WTC11 (cell line): ENCODE results near the gene MGST3. TPM values are rescaled to one million over a fixed set of nuclear protein-coding genes. Genes with fewer than 3 reads are reported as not detected.
"Not testable (repeated sequence)": the region's sequence is repeated elsewhere in the genome, so short reads cannot be mapped to it uniquely, and the experiment has no call there.

Experiments
- ATAC-seq: fragments of 200-7000 bp; cut with Tn5 transposase; 2 replicates; pipeline ENCODE4 v1.10.0; 2021; ENCODE audit warnings: mild to moderate bottlenecking, moderate library complexity
- CTCF ChIA-PET: fragments of 300-600 bp; sonication (Branson Sonifier 250); formaldehyde crosslinking; loops from one replicate; lab custom pipeline; 2021; ENCODE audit warnings: antibody characterized with exemption; lab: Charles Lee
- POLR2A ChIA-PET: fragments of 350-600 bp; sonication (Branson Sonifier 250); formaldehyde crosslinking; loops from one replicate; lab custom pipeline; 2021; ENCODE audit warnings: antibody characterized with exemption; lab: Charles Lee
- DNase-seq: peaks from one replicate; pipeline ENCODE4 v3.0.0; 2021; ENCODE audit warnings: low spot score
- H3K27ac Mint-ChIP-seq: 2 replicates; pipeline ENCODE4 v1.8.0; 2021; ENCODE audit warnings: mixed read lengths
- H3K27me3 Mint-ChIP-seq: 2 replicates; pipeline ENCODE4 v1.8.0; 2021; ENCODE audit warnings: low read depth, mild to moderate bottlenecking, moderate library complexity, mixed read lengths
- H3K36me3 Mint-ChIP-seq: 2 replicates; pipeline ENCODE4 v1.8.0; 2021; ENCODE audit warnings: mixed read lengths
- H3K4me1 Mint-ChIP-seq: 2 replicates; pipeline ENCODE4 v1.8.0; 2022; ENCODE audit warnings: mixed read lengths
- H3K4me3 Mint-ChIP-seq: 2 replicates; pipeline ENCODE4 v1.8.0; 2021; ENCODE audit warnings: mild to moderate bottlenecking, moderate library complexity, mixed read lengths
- H3K9me3 Mint-ChIP-seq: 2 replicates; pipeline ENCODE4 v1.8.0; 2021; ENCODE audit warnings: mixed read lengths
- EMX1 ChIP-seq: fragments of 250-450 bp; sonication (Bioruptor Pico); IDR thresholded peaks from 2 replicates; pipeline ENCODE4 v1.8.0; 2021; ENCODE audit warnings: mild to moderate bottlenecking
- ESRRA ChIP-seq: sonication (generic); formaldehyde crosslinking; IDR thresholded peaks from 2 replicates; pipeline ENCODE4 v1.8.1; 2022; ENCODE audit warnings: mild to moderate bottlenecking, missing genetic modification reagents, borderline replicate concordance
- JAZF1 ChIP-seq: fragments of 250-450 bp; sonication (Bioruptor Pico); IDR thresholded peaks from 2 replicates; pipeline ENCODE4 v1.9.0; 2021; ENCODE audit warnings: moderate library complexity, mild to moderate bottlenecking, inconsistent platforms
- NFYB ChIP-seq: sonication (generic); formaldehyde crosslinking; conservative IDR thresholded peaks from 2 replicates; pipeline ENCODE4 v1.8.0; 2022; ENCODE audit warnings: low read depth, missing genetic modification reagents
- SMAD3 ChIP-seq: sonication (generic); formaldehyde crosslinking; IDR thresholded peaks from 2 replicates; pipeline ENCODE4 v1.8.0; 2022; ENCODE audit warnings: missing genetic modification reagents, mild to moderate bottlenecking, borderline replicate concordance
- ZNF138 ChIP-seq: sonication (generic); formaldehyde crosslinking; conservative IDR thresholded peaks from 2 replicates; pipeline ENCODE4 v1.8.1; 2022; ENCODE audit warnings: mild to moderate bottlenecking, moderate library complexity, missing genetic modification reagents
- ZNF263 ChIP-seq: sonication (generic); formaldehyde crosslinking; IDR thresholded peaks from 2 replicates; pipeline ENCODE4 v1.8.1; 2022; ENCODE audit warnings: low read depth, mild to moderate bottlenecking, moderate library complexity, missing genetic modification reagents
- ZNF671 ChIP-seq: fragments of 250-450 bp; sonication (Bioruptor Pico); IDR thresholded peaks from 2 replicates; pipeline ENCODE4 v1.8.0; 2021; ENCODE audit warnings: mild to moderate bottlenecking
- total RNA-seq: library from RNA; stranded (reverse); gene quantifications from 3 replicates; pipeline ENCODE4 v1.2.3, GENCODE V29; 2021
- TF ChIP-seq, protein P1 (sequence below): fragments of 250-450 bp; sonication (Bioruptor Pico); IDR thresholded peaks from 2 replicates; pipeline ENCODE4 v1.9.0; 2021; ENCODE audit warnings: mild to moderate bottlenecking
- TF ChIP-seq, protein P2 (sequence below): fragments of 250-450 bp; sonication (Bioruptor Pico); IDR thresholded peaks from 2 replicates; pipeline ENCODE4 v1.9.0; 2021; ENCODE audit warnings: mild to moderate bottlenecking
- TF ChIP-seq, protein P3 (sequence below): sonication (generic); formaldehyde crosslinking; IDR thresholded peaks from 2 replicates; pipeline ENCODE4 v1.8.1; 2022; ENCODE audit warnings: low read depth, mild to moderate bottlenecking, moderate library complexity, missing genetic modification reagents, borderline replicate concordance
- TF ChIP-seq, protein P4 (sequence below): sonication (generic); formaldehyde crosslinking; IDR thresholded peaks from 2 replicates; pipeline ENCODE4 v1.8.0; 2022; ENCODE audit warnings: missing genetic modification reagents
- TF ChIP-seq, protein P5 (sequence below): fragments of 250-450 bp; sonication (Bioruptor Pico); IDR thresholded peaks from 2 replicates; pipeline ENCODE4 v1.9.0; 2021; ENCODE audit warnings: moderate library complexity, mild to moderate bottlenecking, inconsistent platforms, borderline replicate concordance
- TF ChIP-seq, protein P6 (sequence below): sonication (generic); formaldehyde crosslinking; IDR thresholded peaks from 2 replicates; pipeline ENCODE4 v1.8.1; 2023; ENCODE audit warnings: mild to moderate bottlenecking, missing genetic modification reagents

The MGST3 gene
- total RNA-seq, 1 experiment from 2014 or later, result 137 TPM

DNA sequence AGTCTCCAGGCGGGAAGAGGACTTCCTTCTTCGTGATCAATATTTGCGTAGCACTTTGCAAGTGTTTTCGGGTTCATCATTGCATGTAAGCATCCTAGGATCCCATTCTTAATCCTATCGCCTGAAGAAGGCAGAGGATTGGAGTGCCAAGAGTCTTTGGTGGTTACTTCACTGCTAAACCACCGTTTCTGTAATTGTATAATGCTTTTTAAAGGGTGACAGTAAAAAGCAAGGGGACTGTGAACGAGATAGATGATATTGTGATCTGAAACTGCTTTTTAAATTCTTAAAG, 67.7 kb downstream of the MGST3 start (continued):
- TF ChIP-seq EMX1 (CRISPR knock-in tag), result no peak
- no peak for TF ChIP-seq JAZF1 (CRISPR knock-in tag)
- TF ChIP-seq, protein P1, sequence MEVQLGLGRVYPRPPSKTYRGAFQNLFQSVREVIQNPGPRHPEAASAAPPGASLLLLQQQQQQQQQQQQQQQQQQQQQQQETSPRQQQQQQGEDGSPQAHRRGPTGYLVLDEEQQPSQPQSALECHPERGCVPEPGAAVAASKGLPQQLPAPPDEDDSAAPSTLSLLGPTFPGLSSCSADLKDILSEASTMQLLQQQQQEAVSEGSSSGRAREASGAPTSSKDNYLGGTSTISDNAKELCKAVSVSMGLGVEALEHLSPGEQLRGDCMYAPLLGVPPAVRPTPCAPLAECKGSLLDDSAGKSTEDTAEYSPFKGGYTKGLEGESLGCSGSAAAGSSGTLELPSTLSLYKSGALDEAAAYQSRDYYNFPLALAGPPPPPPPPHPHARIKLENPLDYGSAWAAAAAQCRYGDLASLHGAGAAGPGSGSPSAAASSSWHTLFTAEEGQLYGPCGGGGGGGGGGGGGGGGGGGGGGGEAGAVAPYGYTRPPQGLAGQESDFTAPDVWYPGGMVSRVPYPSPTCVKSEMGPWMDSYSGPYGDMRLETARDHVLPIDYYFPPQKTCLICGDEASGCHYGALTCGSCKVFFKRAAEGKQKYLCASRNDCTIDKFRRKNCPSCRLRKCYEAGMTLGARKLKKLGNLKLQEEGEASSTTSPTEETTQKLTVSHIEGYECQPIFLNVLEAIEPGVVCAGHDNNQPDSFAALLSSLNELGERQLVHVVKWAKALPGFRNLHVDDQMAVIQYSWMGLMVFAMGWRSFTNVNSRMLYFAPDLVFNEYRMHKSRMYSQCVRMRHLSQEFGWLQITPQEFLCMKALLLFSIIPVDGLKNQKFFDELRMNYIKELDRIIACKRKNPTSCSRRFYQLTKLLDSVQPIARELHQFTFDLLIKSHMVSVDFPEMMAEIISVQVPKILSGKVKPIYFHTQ (CRISPR knock-in tag), result no peak
- TF ChIP-seq, protein P2, sequence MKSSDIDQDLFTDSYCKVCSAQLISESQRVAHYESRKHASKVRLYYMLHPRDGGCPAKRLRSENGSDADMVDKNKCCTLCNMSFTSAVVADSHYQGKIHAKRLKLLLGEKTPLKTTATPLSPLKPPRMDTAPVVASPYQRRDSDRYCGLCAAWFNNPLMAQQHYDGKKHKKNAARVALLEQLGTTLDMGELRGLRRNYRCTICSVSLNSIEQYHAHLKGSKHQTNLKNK, result no peak
- TF ChIP-seq, protein P3, sequence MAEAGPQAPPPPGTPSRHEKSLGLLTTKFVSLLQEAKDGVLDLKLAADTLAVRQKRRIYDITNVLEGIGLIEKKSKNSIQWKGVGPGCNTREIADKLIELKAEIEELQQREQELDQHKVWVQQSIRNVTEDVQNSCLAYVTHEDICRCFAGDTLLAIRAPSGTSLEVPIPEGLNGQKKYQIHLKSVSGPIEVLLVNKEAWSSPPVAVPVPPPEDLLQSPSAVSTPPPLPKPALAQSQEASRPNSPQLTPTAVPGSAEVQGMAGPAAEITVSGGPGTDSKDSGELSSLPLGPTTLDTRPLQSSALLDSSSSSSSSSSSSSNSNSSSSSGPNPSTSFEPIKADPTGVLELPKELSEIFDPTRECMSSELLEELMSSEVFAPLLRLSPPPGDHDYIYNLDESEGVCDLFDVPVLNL (CRISPR knock-in tag), result no peak

DNA sequence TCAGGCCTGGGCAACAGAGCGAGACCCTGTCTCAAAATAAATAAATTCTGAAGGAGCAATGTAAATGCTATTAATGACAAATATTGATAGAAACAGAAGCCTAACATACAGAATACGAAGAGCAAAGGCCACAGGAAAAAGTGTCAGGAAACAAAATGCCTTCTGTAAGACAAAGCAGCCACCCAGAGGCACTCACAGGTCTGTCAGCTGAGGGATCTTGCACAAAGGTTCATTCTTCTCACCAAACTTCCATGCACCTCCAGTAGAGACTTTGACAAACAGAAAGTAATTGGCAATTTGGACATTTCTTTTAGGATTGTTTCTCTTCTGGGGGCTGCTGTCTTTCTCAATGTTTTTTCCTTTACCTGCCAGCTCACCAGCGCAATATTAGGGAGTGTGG, 68.5 kb downstream of the MGST3 start:
- no peak for ATAC-seq
- POLR2A ChIA-PET, result no interaction called here
- TF ChIP-seq ESRRA (CRISPR knock-in tag) (no peak), ZNF138 (CRISPR knock-in tag) (no peak), SMAD3 (CRISPR knock-in tag) (no peak), ZNF671 (CRISPR knock-in tag) (no peak), ZNF263 (CRISPR knock-in tag) (no peak), NFYB (CRISPR knock-in tag) (no peak)
- TF ChIP-seq, protein P4, sequence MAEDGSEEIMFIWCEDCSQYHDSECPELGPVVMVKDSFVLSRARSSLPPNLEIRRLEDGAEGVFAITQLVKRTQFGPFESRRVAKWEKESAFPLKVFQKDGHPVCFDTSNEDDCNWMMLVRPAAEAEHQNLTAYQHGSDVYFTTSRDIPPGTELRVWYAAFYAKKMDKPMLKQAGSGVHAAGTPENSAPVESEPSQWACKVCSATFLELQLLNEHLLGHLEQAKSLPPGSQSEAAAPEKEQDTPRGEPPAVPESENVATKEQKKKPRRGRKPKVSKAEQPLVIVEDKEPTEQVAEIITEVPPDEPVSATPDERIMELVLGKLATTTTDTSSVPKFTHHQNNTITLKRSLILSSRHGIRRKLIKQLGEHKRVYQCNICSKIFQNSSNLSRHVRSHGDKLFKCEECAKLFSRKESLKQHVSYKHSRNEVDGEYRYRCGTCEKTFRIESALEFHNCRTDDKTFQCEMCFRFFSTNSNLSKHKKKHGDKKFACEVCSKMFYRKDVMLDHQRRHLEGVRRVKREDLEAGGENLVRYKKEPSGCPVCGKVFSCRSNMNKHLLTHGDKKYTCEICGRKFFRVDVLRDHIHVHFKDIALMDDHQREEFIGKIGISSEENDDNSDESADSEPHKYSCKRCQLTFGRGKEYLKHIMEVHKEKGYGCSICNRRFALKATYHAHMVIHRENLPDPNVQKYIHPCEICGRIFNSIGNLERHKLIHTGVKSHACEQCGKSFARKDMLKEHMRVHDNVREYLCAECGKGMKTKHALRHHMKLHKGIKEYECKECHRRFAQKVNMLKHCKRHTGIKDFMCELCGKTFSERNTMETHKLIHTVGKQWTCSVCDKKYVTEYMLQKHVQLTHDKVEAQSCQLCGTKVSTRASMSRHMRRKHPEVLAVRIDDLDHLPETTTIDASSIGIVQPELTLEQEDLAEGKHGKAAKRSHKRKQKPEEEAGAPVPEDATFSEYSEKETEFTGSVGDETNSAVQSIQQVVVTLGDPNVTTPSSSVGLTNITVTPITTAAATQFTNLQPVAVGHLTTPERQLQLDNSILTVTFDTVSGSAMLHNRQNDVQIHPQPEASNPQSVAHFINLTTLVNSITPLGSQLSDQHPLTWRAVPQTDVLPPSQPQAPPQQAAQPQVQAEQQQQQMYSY (CRISPR knock-in tag), result no peak
- TF ChIP-seq, protein P5, sequence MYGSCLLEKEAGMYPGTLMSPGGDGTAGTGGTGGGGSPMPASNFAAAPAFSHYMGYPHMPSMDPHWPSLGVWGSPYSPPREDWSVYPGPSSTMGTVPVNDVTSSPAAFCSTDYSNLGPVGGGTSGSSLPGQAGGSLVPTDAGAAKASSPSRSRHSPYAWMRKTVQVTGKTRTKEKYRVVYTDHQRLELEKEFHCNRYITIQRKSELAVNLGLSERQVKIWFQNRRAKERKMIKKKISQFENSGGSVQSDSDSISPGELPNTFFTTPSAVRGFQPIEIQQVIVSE (CRISPR knock-in tag), result no peak
- TF ChIP-seq, protein P6, sequence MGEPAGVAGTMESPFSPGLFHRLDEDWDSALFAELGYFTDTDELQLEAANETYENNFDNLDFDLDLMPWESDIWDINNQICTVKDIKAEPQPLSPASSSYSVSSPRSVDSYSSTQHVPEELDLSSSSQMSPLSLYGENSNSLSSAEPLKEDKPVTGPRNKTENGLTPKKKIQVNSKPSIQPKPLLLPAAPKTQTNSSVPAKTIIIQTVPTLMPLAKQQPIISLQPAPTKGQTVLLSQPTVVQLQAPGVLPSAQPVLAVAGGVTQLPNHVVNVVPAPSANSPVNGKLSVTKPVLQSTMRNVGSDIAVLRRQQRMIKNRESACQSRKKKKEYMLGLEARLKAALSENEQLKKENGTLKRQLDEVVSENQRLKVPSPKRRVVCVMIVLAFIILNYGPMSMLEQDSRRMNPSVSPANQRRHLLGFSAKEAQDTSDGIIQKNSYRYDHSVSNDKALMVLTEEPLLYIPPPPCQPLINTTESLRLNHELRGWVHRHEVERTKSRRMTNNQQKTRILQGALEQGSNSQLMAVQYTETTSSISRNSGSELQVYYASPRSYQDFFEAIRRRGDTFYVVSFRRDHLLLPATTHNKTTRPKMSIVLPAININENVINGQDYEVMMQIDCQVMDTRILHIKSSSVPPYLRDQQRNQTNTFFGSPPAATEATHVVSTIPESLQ, result no peak
- TF ChIP-seq, protein P3 (CRISPR knock-in tag), result no peak
- H3K36me3 Mint-ChIP-seq, result no peaks in the 10 kb centered on the region
- H3K4me3 Mint-ChIP-seq, result 0 out of 2 replicates have a peak overlapping the region, but pooled peaks have one; percentile 6
- H3K4me1 Mint-ChIP-seq, result peaks cover 14% of the 10 kb centered on the region
- CTCF ChIA-PET, result interaction anchor here (2.4 kb wide), 2 partner anchors 13 to 172 kb away, joined by 11 to 15 read pairs; no protein-coding TSS in a partner anchor
- no peak for DNase-seq
- H3K27me3 Mint-ChIP-seq, result no peaks in the 10 kb centered on the region
- H3K27ac Mint-ChIP-seq, result no peak overlapping the region
- no peaks in the 10 kb centered on the region for H3K9me3 Mint-ChIP-seq

DNA sequence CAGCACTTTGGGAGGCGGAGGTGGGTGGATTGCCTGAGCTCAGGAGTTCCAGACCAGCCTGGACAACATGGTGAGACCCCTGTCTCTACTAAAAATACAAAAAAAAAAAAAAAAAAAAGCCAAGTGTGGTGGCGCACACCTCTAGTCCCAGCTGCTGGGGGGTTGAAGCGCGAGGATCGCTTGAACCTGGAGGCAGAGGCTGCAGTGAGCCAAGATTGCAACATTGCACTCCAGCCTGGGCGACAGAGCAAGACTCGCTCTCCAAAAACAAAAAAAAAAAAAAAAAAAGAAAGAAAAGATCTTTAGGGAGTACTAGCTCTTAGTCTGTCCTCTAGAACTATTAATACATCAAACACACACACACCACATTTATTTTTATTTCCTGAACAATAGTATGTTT, 70.9 kb downstream of the MGST3 start:
- H3K27me3 Mint-ChIP-seq, POLR2A ChIA-PET, ATAC-seq, H3K27ac Mint-ChIP-seq, H3K36me3 Mint-ChIP-seq, H3K4me3 Mint-ChIP-seq, H3K4me1 Mint-ChIP-seq, DNase-seq, H3K9me3 Mint-ChIP-seq: not testable (repeated sequence)
- CTCF ChIA-PET, result interaction anchor here (0.6 to 0.7 kb wide), 2 partner anchors 213 to 1136 kb away, joined by 3 read pairs; no protein-coding TSS in a partner anchor
